ENCODE measurements around the gene PRRT3. TPM values are rescaled to one million over a fixed set of nuclear protein-coding genes. Genes with fewer than 3 reads are reported as not detected.
A peak's percentile ranks its signal among the peaks of the same experiment; 100 is the strongest.

PRRT3 gene
- total and polyA plus RNA-seq, 9 of the 15 experiments (the other 6 are each of a cell fraction or from before 2014, with no cell fraction given), result 0.06 to 1.9 (median 1.2) TPM

GRCh38 chr3:9912294-9912935 is 39.8 kb downstream of the PRRT3 start (continued):
- peak in 1 of 2 experiments; percentile 68; a peak in 2 of 4 replicates for TF ChIP-seq MLLT1 (IDR thresholded peaks at IDR 0.05)
- 0 out of 2 replicates have a peak, but pooled peaks have one; percentile 20 for TF ChIP-seq MEF2D (tag; conservative IDR thresholded peaks at IDR 0.05; ENCODE audit: low read depth)
- TF ChIP-seq HOMEZ (CRISPR knock-in tag; IDR thresholded peaks at IDR 0.05), result no peak
- TF ChIP-seq SIN3A (IDR thresholded peaks at IDR 0.05; ENCODE audit: borderline replicate concordance in 2 of 2, control insufficient read depth in 1 of 2, low read depth in 2 of 2, low read length in 2 of 2), result 0 out of 4 replicates have a peak, but pooled peaks of 1 of the 2 experiments have one; percentile 14
- peak; percentile 41; the same call in 1 of the 2 replicates for TF ChIP-seq RB1 (IDR thresholded peaks at IDR 0.05; ENCODE audit: low read depth)
- peak; percentile 58 for TF ChIP-seq SOX6 (IDR thresholded peaks at IDR 0.05)
- TF ChIP-seq RNF219 (CRISPR knock-in tag; IDR thresholded peaks at IDR 0.05), result no peak
- peak; percentile 38 for TF ChIP-seq CREM (IDR thresholded peaks at IDR 0.05; ENCODE audit: low read depth)
- TF ChIP-seq ZNF583 (CRISPR knock-in tag; IDR thresholded peaks at IDR 0.05), result no peak
- TF ChIP-seq ASH1L (IDR thresholded peaks at IDR 0.05; ENCODE audit: borderline replicate concordance, low read depth, partially characterized antibody), result no peak
- 0 out of 2 replicates have a peak, but pooled peaks have one; percentile 45 for TF ChIP-seq GATAD2B (IDR thresholded peaks at IDR 0.05; ENCODE audit: borderline replicate concordance)
- peak; percentile 61 for TF ChIP-seq ZEB2 (IDR thresholded peaks at IDR 0.05)
- peak; percentile 78; the same call in 1 of the 2 replicates for TF ChIP-seq SMARCA4 (IDR thresholded peaks at IDR 0.05)
- 0 out of 2 replicates have a peak, but pooled peaks have one; percentile 33 for TF ChIP-seq ZNF592 (IDR thresholded peaks at IDR 0.05)
- no peak for TF ChIP-seq ZNF280B (CRISPR knock-in tag; IDR thresholded peaks at IDR 0.05)

All from K562 (cell line).